HAP-1 (cell line): ENCODE measurements around the gene CMAS.

ENCODE experiments used
- DNase-seq, 2 experiments: peaks; one replicate each; pipeline ENCODE4 v3.0.0-alpha.2; 2016 to 2020; ENCODE audit warnings: low spot score in 2 of 2
- H3K27me3 ChIP-seq: fragments of 250-450 bp; sonication (Bioruptor Pico); 2 replicates; pipeline ENCODE4 v1.5.1; 2020; ENCODE audit warnings: low read depth, mild to moderate bottlenecking, moderate library complexity
- H3K36me3 ChIP-seq: fragments of 250-450 bp; sonication (Bioruptor Pico); replicated peaks from 2 replicates; pipeline ENCODE4 v1.5.1; 2020; ENCODE audit warnings: mild to moderate bottlenecking
- H3K4me1 ChIP-seq: fragments of 250-450 bp; sonication (Bioruptor Pico); 2 replicates; pipeline ENCODE4 v1.5.1; 2020; ENCODE audit warnings: mild to moderate bottlenecking
- H3K4me3 ChIP-seq: fragments of 250-450 bp; sonication (Bioruptor Pico); 2 replicates; pipeline ENCODE4 v1.5.1; 2020; ENCODE audit warnings: mild to moderate bottlenecking, moderate library complexity
- H3K9me3 ChIP-seq: fragments of 250-450 bp; sonication (Bioruptor Pico); 2 replicates; pipeline ENCODE4 v1.5.1; 2020; ENCODE audit warnings: mild to moderate bottlenecking, moderate library complexity
- in situ Hi-C: fragments of 300-500 bp; cut with MboI; formaldehyde crosslinking; loops from 3 replicates; pipeline ENCODE4 v1.14.3; 2020; ENCODE audit warnings: low sequenced_read_pairs, inconsistent platforms, mixed read lengths

CMAS gene

DNA sequence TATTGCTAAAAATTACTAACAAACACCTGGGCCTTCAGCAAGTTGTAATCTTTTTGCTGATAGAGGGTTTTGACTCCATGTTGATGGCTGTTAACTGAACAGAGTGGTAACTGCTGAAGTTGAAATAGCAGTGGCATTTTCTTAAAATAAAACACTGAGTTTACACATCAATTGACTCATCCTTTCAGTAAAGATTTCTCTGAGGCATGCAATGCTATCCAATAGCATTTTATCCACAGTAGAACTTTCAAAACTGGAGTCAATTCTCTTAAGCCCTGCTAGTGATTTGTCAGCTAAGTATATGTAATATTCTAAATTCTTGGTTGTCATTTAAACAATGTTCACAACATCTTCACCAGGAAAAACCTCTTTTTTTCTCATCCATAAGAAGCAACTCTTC, 59.5 kb downstream of the CMAS start:
- no peaks in the 10 kb centered on the region for H3K4me1 ChIP-seq
- no peak overlapping the region for H3K4me3 ChIP-seq
- H3K36me3 ChIP-seq = no peaks in the 10 kb centered on the region
- in situ Hi-C loops = no loop called here
- no peaks in the 10 kb centered on the region for H3K9me3 ChIP-seq
- no peak for DNase-seq
- no peaks in the 10 kb centered on the region for H3K27me3 ChIP-seq

GRCh38 chr12:22110176-22110575, 64.2 kb downstream of the CMAS start:
- no peak overlapping the region for H3K4me3 ChIP-seq
- H3K9me3 ChIP-seq = no peaks in the 10 kb centered on the region
- in situ Hi-C loops = no loop called here
- DNase-seq = no peak
- no peaks in the 10 kb centered on the region for H3K4me1 ChIP-seq
- no peaks in the 10 kb centered on the region for H3K36me3 ChIP-seq
- no peaks in the 10 kb centered on the region for H3K27me3 ChIP-seq
